NCI-H1048 (cell line): ENCODE results near the gene HIRA.

Experiments
- DNase-seq: peaks from one replicate; lab custom pipeline; 2025; lab: John Stamatoyannopoulos, UW

HIRA gene

GRCh38 chr22:19357270-19358105, 74.0 kb downstream of the HIRA start:
- DNase-seq = no peak

GRCh38 chr22:19356708-19357269, 74.7 kb downstream of the HIRA start:
- no peak for DNase-seq

GRCh38 chr22:19355413-19356157, 75.9 kb downstream of the HIRA start:
- DNase-seq = no peak

- no peak for DNase-seq
Observed at GRCh38 chr22:19354201-19354600, 77.3 kb downstream of the HIRA start.

- no peak for DNase-seq
Observed at GRCh38 chr22:19353363-19354131, 78.0 kb downstream of the HIRA start.

- DNase-seq = no peak
Observed at GRCh38 chr22:19352766-19353165, 78.8 kb downstream of the HIRA start.

GRCh38 chr22:19352217-19352616, 79.3 kb downstream of the HIRA start:
- no peak for DNase-seq

- DNase-seq = no peak
Observed at GRCh38 chr22:19351604-19352003, 79.9 kb downstream of the HIRA start.

GRCh38 chr22:19350947-19351346, 80.6 kb downstream of the HIRA start:
- DNase-seq = no peak

GRCh38 chr22:19350476-19350859, 81.1 kb downstream of the HIRA start:
- DNase-seq = no peak

GRCh38 chr22:19349778-19350475, 81.6 kb downstream of the HIRA start:
- DNase-seq = no peak

GRCh38 chr22:19346677-19347265, 84.8 kb downstream of the HIRA start:
- no peak for DNase-seq

GRCh38 chr22:19344420-19344819, 87.1 kb downstream of the HIRA start:
- DNase-seq = no peak

- DNase-seq = no peak
Observed at GRCh38 chr22:19343470-19343869, 88.1 kb downstream of the HIRA start.

- no peak for DNase-seq
Observed at GRCh38 chr22:19341500-19341899, 90.0 kb downstream of the HIRA start.

- DNase-seq = no peak
Observed at GRCh38 chr22:19337137-19337536, 94.4 kb downstream of the HIRA start.

GRCh38 chr22:19336133-19337075, 95.1 kb downstream of the HIRA start:
- no peak for DNase-seq

- DNase-seq = no peak
Observed at GRCh38 chr22:19331975-19332374, 99.6 kb downstream of the HIRA start.

- no peak for DNase-seq
Observed at GRCh38 chr22:19331474-19331873, 100.1 kb downstream of the HIRA start.

- no peak for DNase-seq
Observed at GRCh38 chr22:19330865-19331418, 100.6 kb downstream of the HIRA start.
